Measurements from ENCODE around the gene SVOPL. TPM values are rescaled to one million over a fixed set of nuclear protein-coding genes. Genes with fewer than 3 reads are reported as not detected.
"Not testable (repeated sequence)": the region's sequence is repeated elsewhere in the genome, so short reads cannot be mapped to it uniquely, and the experiment has no call there.

Gene SVOPL
- total RNA-seq, 1 donor from 2014 or later: not detected

DNA sequence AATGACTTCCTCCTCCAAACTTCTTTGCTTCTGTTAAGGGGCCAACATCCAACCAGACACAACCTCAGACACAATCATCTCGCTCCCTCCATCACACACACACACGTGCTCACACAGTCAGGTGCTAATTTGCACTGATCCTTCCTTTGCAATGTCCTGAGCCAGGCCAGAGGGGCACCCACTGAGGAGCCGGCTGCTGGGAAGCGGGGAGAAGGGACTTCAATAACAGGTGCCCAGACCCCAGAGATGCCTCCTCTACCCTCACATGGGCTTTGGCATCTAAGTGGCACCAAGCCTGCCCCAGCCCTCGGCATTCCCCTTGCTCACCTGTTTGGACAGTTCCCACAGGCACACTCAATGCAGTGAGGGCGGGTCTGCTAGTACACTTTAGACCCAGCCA, 34.2 kb upstream of the SVOPL start:
- POLR2A ChIA-PET: no interaction called here
- no peak for ATAC-seq (ENCODE audit: low read depth)

DNA sequence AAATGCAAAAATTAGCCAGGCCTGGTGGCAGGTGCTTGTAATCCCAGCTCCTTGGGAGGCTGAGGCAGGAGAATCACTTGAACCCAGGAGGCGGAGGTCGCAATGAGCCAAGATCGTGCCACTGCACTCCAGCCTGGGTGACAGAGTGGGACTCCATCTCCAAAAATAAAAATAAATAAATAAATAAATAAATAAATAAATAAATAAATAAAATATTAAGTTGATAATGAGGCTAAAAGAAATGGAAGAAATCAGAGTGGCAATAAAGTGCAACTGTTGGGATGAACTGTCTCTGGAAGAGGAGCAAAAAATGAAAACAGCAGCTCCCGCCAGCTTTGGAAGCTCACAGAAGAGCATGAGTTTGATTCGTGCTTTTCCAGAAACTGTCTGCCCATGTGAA, 30.6 kb upstream of the SVOPL start:
- H3K4me1 Mint-ChIP-seq; H3K27ac Mint-ChIP-seq; H3K36me3 Mint-ChIP-seq (ENCODE audit: low read depth); intact Hi-C loops (cut with micrococcal nuclease); POLR2A ChIA-PET; CTCF ChIA-PET; ATAC-seq (ENCODE audit: low read depth); H3K4me3 Mint-ChIP-seq; H3K27me3 Mint-ChIP-seq; DNase-seq; H3K9me3 Mint-ChIP-seq: not testable (repeated sequence)

More for the DNA sequence above, 34.2 kb upstream of the SVOPL start:
- Mint-ChIP-seq H3K4me1 (no peaks in the 10 kb centered on the region), H3K9me3 (peaks cover 2% of the 10 kb centered on the region), H3K36me3 (ENCODE audit: low read depth) (no peaks in the 10 kb centered on the region), H3K27ac (no peak overlapping the region), H3K4me3 (no peak overlapping the region), H3K27me3 (peaks cover 4% of the 10 kb centered on the region)
- CTCF ChIA-PET: no interaction called here
- TF ChIP-seq, protein P1, sequence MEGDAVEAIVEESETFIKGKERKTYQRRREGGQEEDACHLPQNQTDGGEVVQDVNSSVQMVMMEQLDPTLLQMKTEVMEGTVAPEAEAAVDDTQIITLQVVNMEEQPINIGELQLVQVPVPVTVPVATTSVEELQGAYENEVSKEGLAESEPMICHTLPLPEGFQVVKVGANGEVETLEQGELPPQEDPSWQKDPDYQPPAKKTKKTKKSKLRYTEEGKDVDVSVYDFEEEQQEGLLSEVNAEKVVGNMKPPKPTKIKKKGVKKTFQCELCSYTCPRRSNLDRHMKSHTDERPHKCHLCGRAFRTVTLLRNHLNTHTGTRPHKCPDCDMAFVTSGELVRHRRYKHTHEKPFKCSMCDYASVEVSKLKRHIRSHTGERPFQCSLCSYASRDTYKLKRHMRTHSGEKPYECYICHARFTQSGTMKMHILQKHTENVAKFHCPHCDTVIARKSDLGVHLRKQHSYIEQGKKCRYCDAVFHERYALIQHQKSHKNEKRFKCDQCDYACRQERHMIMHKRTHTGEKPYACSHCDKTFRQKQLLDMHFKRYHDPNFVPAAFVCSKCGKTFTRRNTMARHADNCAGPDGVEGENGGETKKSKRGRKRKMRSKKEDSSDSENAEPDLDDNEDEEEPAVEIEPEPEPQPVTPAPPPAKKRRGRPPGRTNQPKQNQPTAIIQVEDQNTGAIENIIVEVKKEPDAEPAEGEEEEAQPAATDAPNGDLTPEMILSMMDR (IDR thresholded peaks at IDR 0.05): no peak
- DNase-seq: no peak
- intact Hi-C loops (cut with micrococcal nuclease): loop anchor here (5.0 kb wide), 2 partner anchors 273 to 733 kb away; partner anchors contain the start of genes CREB3L2 and TRIM24

DNA sequence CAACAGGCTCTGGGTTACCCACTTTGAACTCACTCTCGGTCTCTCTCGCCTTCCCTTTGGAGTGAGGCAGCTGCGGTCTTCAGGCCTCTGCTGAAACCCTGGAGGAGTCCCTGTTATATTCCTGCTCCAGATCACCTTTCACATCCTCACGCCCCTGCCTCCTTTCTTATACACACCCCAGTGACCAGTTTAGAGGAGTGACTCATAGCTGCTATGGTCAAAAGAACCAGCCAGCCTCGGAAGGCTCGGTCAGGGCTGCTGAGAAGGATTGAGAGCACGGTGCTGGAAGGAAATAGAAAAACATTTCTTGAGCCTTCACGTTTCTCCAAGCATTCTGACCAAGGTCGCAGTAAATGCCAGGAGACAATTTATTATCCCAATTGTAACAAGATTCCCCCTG, 28.3 kb upstream of the SVOPL start:
- TF ChIP-seq, protein P1 (IDR thresholded peaks at IDR 0.05): no peak
- ChIA-PET CTCF (no interaction called here), POLR2A (no interaction called here)

DNA sequence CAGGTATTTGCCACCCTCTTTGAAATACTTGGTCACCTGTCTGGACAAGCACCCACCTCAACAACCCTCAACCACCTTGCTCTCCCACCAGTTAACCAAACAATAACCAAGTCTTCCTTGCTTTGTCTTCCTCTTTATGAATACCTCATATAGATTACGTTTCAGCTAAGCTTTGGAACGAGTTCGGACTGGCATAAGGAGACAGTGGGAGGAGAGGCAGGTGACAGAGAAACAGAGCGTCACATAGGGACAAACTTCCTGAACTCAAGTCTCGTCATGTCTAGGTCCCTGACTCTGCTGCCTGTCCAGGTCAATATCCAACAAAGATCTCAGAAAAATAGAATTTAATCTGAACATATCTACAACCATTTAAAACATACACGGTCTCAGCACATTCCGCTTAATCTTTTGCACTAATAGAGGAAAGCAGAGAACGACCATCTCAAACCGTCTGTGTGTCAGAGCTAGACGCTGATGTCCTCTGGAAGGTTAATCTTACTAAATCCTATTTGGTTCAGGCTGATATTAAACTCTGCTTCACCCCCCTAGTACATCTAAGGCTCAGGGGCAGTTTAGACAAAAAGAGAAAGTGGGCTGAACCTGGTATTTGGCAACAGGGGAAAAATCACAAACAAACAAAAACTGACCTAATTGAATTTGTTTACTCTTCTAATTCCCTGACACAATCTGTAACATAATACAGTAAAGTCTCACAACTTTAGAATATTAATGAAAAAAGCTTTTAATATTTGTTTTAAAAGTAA, 26.4 kb upstream of the SVOPL start:
- H3K27ac Mint-ChIP-seq: no peak overlapping the region
- no peaks in the 10 kb centered on the region for H3K9me3 Mint-ChIP-seq
- ATAC-seq (ENCODE audit: low read depth) (no peak), DNase-seq (no peak)
- POLR2A ChIA-PET: no interaction called here
- TF ChIP-seq, protein P1 (IDR thresholded peaks at IDR 0.05): no peak
- H3K4me1 Mint-ChIP-seq: no peaks in the 10 kb centered on the region
- no peaks in the 10 kb centered on the region for H3K27me3 Mint-ChIP-seq
- intact Hi-C loops (cut with micrococcal nuclease): no loop called here
- CTCF ChIA-PET: no interaction called here
- H3K36me3 Mint-ChIP-seq (ENCODE audit: low read depth): no peaks in the 10 kb centered on the region
- no peak overlapping the region for H3K4me3 Mint-ChIP-seq

More for the DNA sequence above, 28.3 kb upstream of the SVOPL start:
- Mint-ChIP-seq H3K36me3 (ENCODE audit: low read depth) (no peaks in the 10 kb centered on the region), H3K9me3 (no peaks in the 10 kb centered on the region), H3K4me1 (no peaks in the 10 kb centered on the region), H3K4me3 (no peak overlapping the region), H3K27ac (no peak overlapping the region), H3K27me3 (no peaks in the 10 kb centered on the region)
- intact Hi-C loops (cut with micrococcal nuclease): no loop called here
- ATAC-seq (ENCODE audit: low read depth) (no peak), DNase-seq (no peak)

DNA sequence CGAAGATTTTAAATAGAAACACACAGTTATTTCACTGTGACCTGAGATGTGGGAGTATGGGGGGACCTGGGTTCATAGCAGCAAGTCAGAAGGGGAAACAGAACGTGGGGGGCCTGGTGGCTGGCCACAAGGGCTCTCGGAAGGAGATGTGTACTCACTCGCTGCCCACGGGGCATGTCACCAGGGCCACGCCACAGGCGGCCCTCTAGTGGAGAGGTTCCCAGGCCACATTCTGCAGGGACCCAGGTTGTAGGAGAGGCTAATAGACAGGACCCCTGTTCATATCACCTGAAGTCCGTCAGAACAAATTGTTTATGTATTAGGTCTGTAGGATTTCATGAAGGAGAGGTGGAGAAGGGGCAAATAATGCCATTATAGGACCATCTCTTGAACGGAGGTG, 25.1 kb upstream of the SVOPL start:
- Mint-ChIP-seq H3K27me3 (no peaks in the 10 kb centered on the region), H3K27ac (no peak overlapping the region)
- POLR2A ChIA-PET: no interaction called here

More for the DNA sequence above, 25.1 kb upstream of the SVOPL start:
- no peaks in the 10 kb centered on the region for H3K9me3 Mint-ChIP-seq
- no peaks in the 10 kb centered on the region for H3K4me1 Mint-ChIP-seq
- no peak overlapping the region for H3K4me3 Mint-ChIP-seq
- ATAC-seq (ENCODE audit: low read depth): no peak
- no peak for DNase-seq
- TF ChIP-seq, protein P1 (IDR thresholded peaks at IDR 0.05): no peak
- CTCF ChIA-PET: no interaction called here
- intact Hi-C loops (cut with micrococcal nuclease): no loop called here
- no peaks in the 10 kb centered on the region for H3K36me3 Mint-ChIP-seq (ENCODE audit: low read depth)
